GM12878 (cell line): ENCODE data around the gene AMH. TPM values are rescaled to one million over a fixed set of nuclear protein-coding genes. Genes with fewer than 3 reads are reported as not detected.

Experiments
- BHLHE40 ChIP-seq, 2 experiments: fragments of 450-650 bp in 1 of 2; IDR thresholded peaks; 2 replicates each; pipeline ENCODE4 v1.6.1; 2011 to 2017; ENCODE audit warnings: low read depth in 2 of 2, borderline replicate concordance in 1 of 2, improper control_type of control experiment in 1 of 2, low read length in 1 of 2, mild to moderate bottlenecking in 1 of 2
- EZH2 ChIP-seq: IDR thresholded peaks from 2 replicates; pipeline ENCODE4 v1.6.1; 2012; ENCODE audit warnings: low read depth, mild to moderate bottlenecking, control low read depth, inconsistent platforms, low read length, borderline replicate concordance; ENCODE audit not compliant: control insufficient read depth
- JUND ChIP-seq: IDR thresholded peaks from 2 replicates; pipeline ENCODE4 v1.6.1; 2012; ENCODE audit warnings: low read depth, mild to moderate bottlenecking, low read length, improper control_type of control experiment, moderate library complexity
- KLF5 ChIP-seq: fragments of 450-650 bp; IDR thresholded peaks from 2 replicates; pipeline ENCODE4 v1.6.1; 2014; ENCODE audit warnings: mild to moderate bottlenecking; ENCODE audit not compliant: partially characterized antibody
- MEF2A ChIP-seq: IDR thresholded peaks from 2 replicates; pipeline ENCODE4 v1.6.1; 2011; ENCODE audit warnings: low read depth, mild to moderate bottlenecking, low read length, moderate library complexity; ENCODE audit not compliant: insufficient read depth
- MLLT1 ChIP-seq: fragments of 450-650 bp; IDR thresholded peaks from 2 replicates; pipeline ENCODE4 v1.6.1; 2016; ENCODE audit warnings: mild to moderate bottlenecking
- MTA2 ChIP-seq: fragments of 450-650 bp; IDR thresholded peaks from 2 replicates; pipeline ENCODE4 v1.6.1; 2016; ENCODE audit warnings: low read depth, mild to moderate bottlenecking, moderate library complexity
- NR2F1 ChIP-seq: fragments of 450-650 bp; conservative IDR thresholded peaks from 2 replicates; pipeline ENCODE4 v1.6.1; 2017; ENCODE audit warnings: mild to moderate bottlenecking
- POLR2A ChIP-seq: IDR thresholded peaks from 2 replicates; pipeline ENCODE4 v1.6.1; 2011; ENCODE audit warnings: low read depth, mild to moderate bottlenecking, low read length
- RCOR1 ChIP-seq: conservative IDR thresholded peaks from 2 replicates; pipeline ENCODE4 v1.6.1; 2012; ENCODE audit warnings: low read depth, low read length, improper control_type of control experiment
- RUNX3 ChIP-seq: IDR thresholded peaks from 2 replicates; pipeline ENCODE4 v1.6.1; 2012; ENCODE audit warnings: low read length, inconsistent platforms
- SMARCA5 ChIP-seq: fragments of 450-650 bp; IDR thresholded peaks from 2 replicates; pipeline ENCODE4 v1.6.1; 2017; ENCODE audit warnings: mild to moderate bottlenecking
- STAT1 ChIP-seq: fragments of 450-650 bp; conservative IDR thresholded peaks from 2 replicates; pipeline ENCODE4 v1.6.1; 2014; ENCODE audit warnings: antibody characterized with exemption, mild to moderate bottlenecking
- SUZ12 ChIP-seq: fragments of 200-600 bp; sonication (generic); IDR thresholded peaks from one replicate; pipeline ENCODE4 v1.6.1; 2018; ENCODE audit warnings: antibody characterized with exemption, mild to moderate bottlenecking; ENCODE audit not compliant: unreplicated experiment
- USF1 ChIP-seq: IDR thresholded peaks from 2 replicates; pipeline ENCODE4 v1.6.1; 2011; ENCODE audit warnings: borderline replicate concordance, low read depth, mild to moderate bottlenecking, moderate library complexity, mixed read lengths, low read length; ENCODE audit not compliant: insufficient read depth; ENCODE audit errors: extremely low read length
- ZNF217 ChIP-seq: fragments of 450-650 bp; IDR thresholded peaks from 2 replicates; pipeline ENCODE4 v1.6.1; 2017; ENCODE audit warnings: antibody characterized with exemption, mild to moderate bottlenecking
- ZNF622 ChIP-seq: fragments of 450-650 bp; IDR thresholded peaks from 2 replicates; pipeline ENCODE4 v1.6.1; 2017; ENCODE audit warnings: mild to moderate bottlenecking, inconsistent platforms
- polyA plus RNA-seq, 11 experiments: library from polyadenylated mRNA; depleted of rRNA in 4 of 11; unstranded in 6 of 11; stranded (reverse) in 5 of 11; fragments of >200 nt; fragmentation: Nextera tagmentation in 4 of 11; fragmentation: Illumina TruSeq in 1 of 11; extraction: Ambion mirVana in 4 of 11; extraction: Trizol in 1 of 11; gene quantifications; 1 replicate in 1 of 11; 2 replicates in 10 of 11; pipeline versions ENCODE4 v1.2.1 to v1.2.3, GENCODE V29; 2011 to 2016; ENCODE audit warnings: inconsistent platforms in 2 of 11, missing spikeins in 2 of 11, low read depth in 1 of 11
- total RNA-seq, 4 experiments: library from RNA; depleted of rRNA in 3 of 4; stranded (reverse); fragments of >200 nt in 3 of 4; fragmentation: Illumina TruSeq in 1 of 4; extraction: Trizol in 1 of 4; gene quantifications; 2 replicates each; pipeline versions ENCODE4 v1.2.1 to v1.2.3, GENCODE V29; 2013 to 2021
- TF ChIP-seq, protein P1 (sequence below): fragments of 450-650 bp; IDR thresholded peaks from 2 replicates; pipeline ENCODE4 v1.6.1; 2017; ENCODE audit warnings: borderline replicate concordance
- TF ChIP-seq, protein P2 (sequence below): fragments of 450-650 bp; conservative IDR thresholded peaks from 2 replicates; pipeline ENCODE4 v1.6.1; 2017; ENCODE audit warnings: mild to moderate bottlenecking, moderate library complexity
- TF ChIP-seq, protein P3 (sequence below): fragments of 450-650 bp; IDR thresholded peaks from 2 replicates; pipeline ENCODE4 v1.6.1; 2016; ENCODE audit warnings: mild to moderate bottlenecking, moderate library complexity, borderline replicate concordance

AMH gene
- total and polyA plus RNA-seq, 10 of the 15 experiments (the other 5 are each of a cell fraction or from before 2014, with no cell fraction given): 0.17 to 3.5 (median 0.81) TPM; not detected in 4

DNA sequence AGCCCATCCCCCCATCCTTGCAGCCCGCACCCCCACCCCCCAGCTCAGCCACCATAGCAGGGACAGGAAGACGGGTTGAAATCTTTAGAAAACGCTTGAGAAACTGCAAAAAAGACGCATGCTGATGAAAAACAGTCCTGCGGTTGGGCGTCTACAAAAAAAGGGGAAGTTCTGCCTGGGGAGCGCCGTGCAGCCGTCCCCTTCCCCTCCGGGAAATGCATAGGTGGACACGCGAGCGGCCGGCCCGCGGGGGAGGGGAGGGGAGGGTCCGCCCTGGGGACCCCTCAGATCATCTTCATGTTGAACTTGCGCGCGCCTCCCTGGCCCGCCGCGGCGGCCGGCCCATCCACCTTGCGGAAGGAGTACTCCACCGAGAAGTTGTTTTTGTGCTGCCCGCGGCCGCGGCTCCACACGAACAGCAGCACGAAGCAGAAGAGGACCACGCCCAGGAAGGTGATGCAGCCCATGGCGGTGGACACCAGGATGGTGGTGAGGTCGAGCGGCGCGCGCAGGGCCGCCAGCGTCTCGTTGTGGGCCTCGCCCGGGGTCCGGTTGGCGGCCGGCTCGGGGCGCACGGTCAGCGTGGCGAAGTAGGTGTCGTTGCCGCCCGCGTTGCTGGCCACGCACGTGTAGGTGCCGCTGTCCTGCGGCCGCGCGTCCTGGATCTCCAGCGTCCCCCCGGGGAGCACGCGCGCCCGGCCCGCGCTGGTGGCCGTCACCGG is 40.8 kb downstream of the AMH start (continued):
- TF ChIP-seq, protein P1, sequence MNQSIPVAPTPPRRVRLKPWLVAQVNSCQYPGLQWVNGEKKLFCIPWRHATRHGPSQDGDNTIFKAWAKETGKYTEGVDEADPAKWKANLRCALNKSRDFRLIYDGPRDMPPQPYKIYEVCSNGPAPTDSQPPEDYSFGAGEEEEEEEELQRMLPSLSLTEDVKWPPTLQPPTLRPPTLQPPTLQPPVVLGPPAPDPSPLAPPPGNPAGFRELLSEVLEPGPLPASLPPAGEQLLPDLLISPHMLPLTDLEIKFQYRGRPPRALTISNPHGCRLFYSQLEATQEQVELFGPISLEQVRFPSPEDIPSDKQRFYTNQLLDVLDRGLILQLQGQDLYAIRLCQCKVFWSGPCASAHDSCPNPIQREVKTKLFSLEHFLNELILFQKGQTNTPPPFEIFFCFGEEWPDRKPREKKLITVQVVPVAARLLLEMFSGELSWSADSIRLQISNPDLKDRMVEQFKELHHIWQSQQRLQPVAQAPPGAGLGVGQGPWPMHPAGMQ: no peak
- no peak for TF ChIP-seq MEF2A
- TF ChIP-seq, protein P2, sequence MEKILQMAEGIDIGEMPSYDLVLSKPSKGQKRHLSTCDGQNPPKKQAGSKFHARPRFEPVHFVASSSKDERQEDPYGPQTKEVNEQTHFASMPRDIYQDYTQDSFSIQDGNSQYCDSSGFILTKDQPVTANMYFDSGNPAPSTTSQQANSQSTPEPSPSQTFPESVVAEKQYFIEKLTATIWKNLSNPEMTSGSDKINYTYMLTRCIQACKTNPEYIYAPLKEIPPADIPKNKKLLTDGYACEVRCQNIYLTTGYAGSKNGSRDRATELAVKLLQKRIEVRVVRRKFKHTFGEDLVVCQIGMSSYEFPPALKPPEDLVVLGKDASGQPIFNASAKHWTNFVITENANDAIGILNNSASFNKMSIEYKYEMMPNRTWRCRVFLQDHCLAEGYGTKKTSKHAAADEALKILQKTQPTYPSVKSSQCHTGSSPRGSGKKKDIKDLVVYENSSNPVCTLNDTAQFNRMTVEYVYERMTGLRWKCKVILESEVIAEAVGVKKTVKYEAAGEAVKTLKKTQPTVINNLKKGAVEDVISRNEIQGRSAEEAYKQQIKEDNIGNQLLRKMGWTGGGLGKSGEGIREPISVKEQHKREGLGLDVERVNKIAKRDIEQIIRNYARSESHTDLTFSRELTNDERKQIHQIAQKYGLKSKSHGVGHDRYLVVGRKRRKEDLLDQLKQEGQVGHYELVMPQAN: 0 out of 2 replicates have a peak, but pooled peaks have one; percentile 51
- TF ChIP-seq BHLHE40 (IDR thresholded peaks at IDR 0.05; ENCODE audit: borderline replicate concordance in 1 of 2, low read depth in 2 of 2, low read length in 1 of 2): peak; percentile 64 to 78; a peak in 3 of 4 replicates
- peak; percentile 58; the same call in 1 of the 2 replicates for TF ChIP-seq NR2F1
- no peak for TF ChIP-seq ZNF217
- TF ChIP-seq JUND: no peak
- TF ChIP-seq ZNF622: no peak
- 0 out of 2 replicates have a peak, but pooled peaks have one; percentile 10 for TF ChIP-seq MTA2
- peak; percentile 61 for TF ChIP-seq MLLT1
- TF ChIP-seq SMARCA5: no peak
- TF ChIP-seq, protein P3, sequence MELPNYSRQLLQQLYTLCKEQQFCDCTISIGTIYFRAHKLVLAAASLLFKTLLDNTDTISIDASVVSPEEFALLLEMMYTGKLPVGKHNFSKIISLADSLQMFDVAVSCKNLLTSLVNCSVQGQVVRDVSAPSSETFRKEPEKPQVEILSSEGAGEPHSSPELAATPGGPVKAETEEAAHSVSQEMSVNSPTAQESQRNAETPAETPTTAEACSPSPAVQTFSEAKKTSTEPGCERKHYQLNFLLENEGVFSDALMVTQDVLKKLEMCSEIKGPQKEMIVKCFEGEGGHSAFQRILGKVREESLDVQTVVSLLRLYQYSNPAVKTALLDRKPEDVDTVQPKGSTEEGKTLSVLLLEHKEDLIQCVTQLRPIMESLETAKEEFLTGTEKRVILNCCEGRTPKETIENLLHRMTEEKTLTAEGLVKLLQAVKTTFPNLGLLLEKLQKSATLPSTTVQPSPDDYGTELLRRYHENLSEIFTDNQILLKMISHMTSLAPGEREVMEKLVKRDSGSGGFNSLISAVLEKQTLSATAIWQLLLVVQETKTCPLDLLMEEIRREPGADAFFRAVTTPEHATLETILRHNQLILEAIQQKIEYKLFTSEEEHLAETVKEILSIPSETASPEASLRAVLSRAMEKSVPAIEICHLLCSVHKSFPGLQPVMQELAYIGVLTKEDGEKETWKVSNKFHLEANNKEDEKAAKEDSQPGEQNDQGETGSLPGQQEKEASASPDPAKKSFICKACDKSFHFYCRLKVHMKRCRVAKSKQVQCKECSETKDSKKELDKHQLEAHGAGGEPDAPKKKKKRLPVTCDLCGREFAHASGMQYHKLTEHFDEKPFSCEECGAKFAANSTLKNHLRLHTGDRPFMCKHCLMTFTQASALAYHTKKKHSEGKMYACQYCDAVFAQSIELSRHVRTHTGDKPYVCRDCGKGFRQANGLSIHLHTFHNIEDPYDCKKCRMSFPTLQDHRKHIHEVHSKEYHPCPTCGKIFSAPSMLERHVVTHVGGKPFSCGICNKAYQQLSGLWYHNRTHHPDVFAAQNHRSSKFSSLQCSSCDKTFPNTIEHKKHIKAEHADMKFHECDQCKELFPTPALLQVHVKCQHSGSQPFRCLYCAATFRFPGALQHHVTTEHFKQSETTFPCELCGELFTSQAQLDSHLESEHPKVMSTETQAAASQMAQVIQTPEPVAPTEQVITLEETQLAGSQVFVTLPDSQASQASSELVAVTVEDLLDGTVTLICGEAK: no peak
- TF ChIP-seq STAT1: no peak
- peak; percentile 92 for TF ChIP-seq RUNX3
- TF ChIP-seq RCOR1: no peak
- TF ChIP-seq SUZ12: no peak
- no peak for TF ChIP-seq EZH2
- TF ChIP-seq KLF5: no peak
- no peak; the same call in 1 of the 2 replicates for TF ChIP-seq POLR2A
- no peak for TF ChIP-seq USF1
